Suprapubic skin (tissue), 4 donors: Measurements from ENCODE around the gene RFX3.

ENCODE experiments used
- EP300 ChIP-seq: sonication (generic); formaldehyde crosslinking; IDR thresholded peaks from one replicate; pipeline ENCODE4 v1.6.1; 2017; ENCODE audit warnings: antibody characterized with exemption
- POLR2A ChIP-seq, 2 donors: fragments of 450-650 bp; IDR thresholded peaks; one replicate each; pipeline ENCODE4 v1.6.1; 2017; ENCODE audit warnings: antibody characterized with exemption in 2 of 2, mild to moderate bottlenecking in 2 of 2, moderate library complexity in 2 of 2
- POLR2AphosphoS5 ChIP-seq, 3 donors: sonication (generic); formaldehyde crosslinking; IDR thresholded peaks; one replicate each; pipeline ENCODE4 v1.6.1; 2017; ENCODE audit warnings: antibody characterized with exemption in 3 of 3
- TF ChIP-seq, protein P1 (sequence below), 2 donors: fragments of 200-600 bp in 1 of 2; fragments of 450-650 bp in 1 of 2; sonication (generic) in 1 of 2; IDR thresholded peaks; one replicate each; pipeline ENCODE4 v1.5.1; 2016 to 2019; ENCODE audit warnings: antibody characterized with exemption in 2 of 2, mild to moderate bottlenecking in 1 of 2, moderate library complexity in 1 of 2

DNA sequence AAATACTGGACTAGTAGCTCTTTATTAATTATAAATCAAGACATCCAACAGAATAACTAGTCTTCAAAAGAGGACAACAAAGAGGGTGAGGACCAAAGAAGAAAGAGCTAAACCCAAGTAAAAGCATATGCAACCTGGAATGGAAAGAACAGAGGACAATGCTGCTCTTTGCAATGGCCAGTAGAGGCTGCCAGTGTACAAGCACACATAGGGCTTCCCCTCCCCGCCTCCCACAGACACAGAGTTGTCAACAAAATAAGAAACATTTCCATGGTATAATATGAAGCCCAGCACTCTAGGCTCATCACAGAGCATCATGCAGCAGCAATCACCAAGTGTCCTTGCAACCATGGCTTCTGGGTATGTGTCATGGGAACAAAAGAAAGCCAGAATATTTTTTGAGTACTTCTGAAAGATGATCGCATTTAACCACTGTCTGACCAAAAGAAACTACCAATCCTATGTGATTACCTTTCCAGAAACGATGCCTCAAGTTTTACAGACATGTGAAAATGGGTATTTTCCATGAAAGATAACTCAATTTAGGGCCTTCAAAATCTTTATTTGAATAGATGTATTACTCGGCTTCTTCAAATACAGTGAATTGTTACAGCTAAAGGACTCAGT, 58.1 kb downstream of the RFX3 start:
- no peak for TF ChIP-seq POLR2AphosphoS5 (IDR thresholded peaks at IDR 0.05)
- TF ChIP-seq, protein P1, sequence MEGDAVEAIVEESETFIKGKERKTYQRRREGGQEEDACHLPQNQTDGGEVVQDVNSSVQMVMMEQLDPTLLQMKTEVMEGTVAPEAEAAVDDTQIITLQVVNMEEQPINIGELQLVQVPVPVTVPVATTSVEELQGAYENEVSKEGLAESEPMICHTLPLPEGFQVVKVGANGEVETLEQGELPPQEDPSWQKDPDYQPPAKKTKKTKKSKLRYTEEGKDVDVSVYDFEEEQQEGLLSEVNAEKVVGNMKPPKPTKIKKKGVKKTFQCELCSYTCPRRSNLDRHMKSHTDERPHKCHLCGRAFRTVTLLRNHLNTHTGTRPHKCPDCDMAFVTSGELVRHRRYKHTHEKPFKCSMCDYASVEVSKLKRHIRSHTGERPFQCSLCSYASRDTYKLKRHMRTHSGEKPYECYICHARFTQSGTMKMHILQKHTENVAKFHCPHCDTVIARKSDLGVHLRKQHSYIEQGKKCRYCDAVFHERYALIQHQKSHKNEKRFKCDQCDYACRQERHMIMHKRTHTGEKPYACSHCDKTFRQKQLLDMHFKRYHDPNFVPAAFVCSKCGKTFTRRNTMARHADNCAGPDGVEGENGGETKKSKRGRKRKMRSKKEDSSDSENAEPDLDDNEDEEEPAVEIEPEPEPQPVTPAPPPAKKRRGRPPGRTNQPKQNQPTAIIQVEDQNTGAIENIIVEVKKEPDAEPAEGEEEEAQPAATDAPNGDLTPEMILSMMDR (IDR thresholded peaks at IDR 0.05), result peak in 1 of 2 donors; percentile 62
- no peak for TF ChIP-seq POLR2A (IDR thresholded peaks at IDR 0.05)
- TF ChIP-seq EP300, result no peak
